Adrenal gland (tissue), 12 donors: ENCODE data around the gene ZBTB2. TPM values are rescaled to one million over a fixed set of nuclear protein-coding genes. Genes with fewer than 3 reads are reported as not detected.

Source experiments
- DNase-seq, 7 donors: peaks; one replicate each; pipeline ENCODE4 v3.0.0-alpha.2; 2019 to 2020
- H3K27ac ChIP-seq, 5 donors: fragments of 200-600 bp; sonication (generic) in 4 of 5; 1 replicate in 3 of 5; 2 replicates in 2 of 5; pipeline versions ENCODE4 v1.5.1 to v1.8.0; 2016 to 2020; ENCODE audit warnings: mild to moderate bottlenecking in 1 of 5
- H3K27me3 ChIP-seq: fragments of 200-600 bp; 2 replicates; pipeline ENCODE4 v1.8.0; 2021
- H3K36me3 ChIP-seq, 2 donors: fragments of 200-600 bp; replicated peaks in 1 of 2; 1 replicate in 1 of 2; 2 replicates in 1 of 2; pipeline versions ENCODE4 v1.5.1 to v1.8.0; 2018 to 2022
- H3K4me1 ChIP-seq, 2 donors: fragments of 200-600 bp; replicated peaks in 1 of 2; 1 replicate in 1 of 2; 2 replicates in 1 of 2; pipeline versions ENCODE4 v1.5.1 to v1.8.0; 2018 to 2021
- H3K4me3 ChIP-seq, 4 donors: fragments of 200-600 bp; sonication (generic) in 3 of 4; one replicate each; pipeline ENCODE4 v1.5.1; 2016 to 2018
- H3K9me3 ChIP-seq, 3 donors: fragments of 200-600 bp; sonication (generic) in 1 of 3; replicated peaks in 1 of 3; 1 replicate in 2 of 3; 2 replicates in 1 of 3; pipeline versions ENCODE4 v1.5.1 to v1.8.0; 2016 to 2021
- POLR2A ChIP-seq, 2 donors: fragments of 450-650 bp; IDR thresholded peaks; one replicate each; pipeline ENCODE4 v1.6.1; 2017; ENCODE audit warnings: antibody characterized with exemption in 2 of 2, mild to moderate bottlenecking in 2 of 2, moderate library complexity in 1 of 2
- WGBS, 4 donors: extraction: QIAGEN DNeasy Blood & Tissue Kit in 2 of 4; methylation state at CpG; one replicate each; pipeline versions ENCODE4 v1.1.5 to v1.1.7; 2013 to 2017; 5-methylcytosine and 5-hydroxymethylcytosine counted together
- intact Hi-C, 2 donors: fragments of 100-400 bp; cut with DNase I; formaldehyde crosslinking; loops; one replicate each; pipeline versions ENCODE4 v1.14.1 to v1.15.0; 2022 to 2023
- polyA plus RNA-seq, 3 donors: library from polyadenylated mRNA; stranded (reverse); fragments of 200-250 nt in 2 of 3; fragments of 350-450 nt in 1 of 3; fragmentation: Illumina TruSeq in 1 of 3; extraction: RNeasy Lipid Tissue Mini Kit (QIAGEN cat#74804) in 1 of 3; gene quantifications; one replicate each; pipeline ENCODE4 v1.2.3, GENCODE V29; 2013 to 2014
- total RNA-seq, 9 donors: library from RNA; depleted of rRNA in 4 of 9; stranded (reverse); fragments of >200 nt in 4 of 9; fragments of 120-200 nt in 1 of 9; fragmentation: NEBNext Ultra II Directional in 1 of 9; extraction: Animal tissue kit (Norgen Biotek cat#: 25700) in 1 of 9; gene quantifications; one replicate each; pipeline versions ENCODE4 v1.1.0 to v1.2.4, GENCODE V29; 2013 to 2023
- TF ChIP-seq, protein P1 (sequence below), 6 experiments: fragments of 450-650 bp in 4 of 6; fragments of 200-600 bp in 2 of 6; sonication (generic) in 1 of 6; IDR thresholded peaks; 1 replicate in 5 of 6; 2 replicates in 1 of 6; pipeline versions ENCODE4 v1.5.1 to v1.8.0; 2016 to 2021; ENCODE audit warnings: antibody characterized with exemption in 6 of 6, mild to moderate bottlenecking in 2 of 6, moderate library complexity in 1 of 6
- donor health status: healthy with polysubstance abuse.
- donor health status: Bipolar disorder and iron deficiency.
- donor health status: DM: yes; HTN: yes; CAD: no.
- donor health status: DM: no; HTN: no; CAD: no.
- donor health status: DM: no; HTN: no; CAD: no.
- donor health status: DM: yes; HTN: yes; CAD: no.

ZBTB2 gene
- total and polyA plus RNA-seq, 12 donors = 4.9 to 11.3 (median 8.6) TPM

- H3K4me3 ChIP-seq = peak overlapping the region in 2 of 4 donors; percentile 29 to 54
- WGBS, 4 donors = 2 to 7% (median 5%) methylated on average over 13 to 46 of the region's 46 CpGs
- H3K36me3 ChIP-seq = no peaks in the 10 kb centered on the region
- peaks cover 4 to 24% of the 10 kb centered on the region in 2 donors for H3K4me1 ChIP-seq
- H3K27me3 ChIP-seq = no peaks in the 10 kb centered on the region
- no peaks in the 10 kb centered on the region for H3K9me3 ChIP-seq
- intact Hi-C loops = loop anchor here (2.0 to 5.0 kb wide), 3 partner anchors 313 to 433 kb away; no protein-coding TSS in a partner anchor
- DNase-seq = peak; percentile 32 to 76 (median 53)
- peak overlapping the region in 4 of 5 donors; percentile 30 to 68 (median 50) for H3K27ac ChIP-seq
- TF ChIP-seq, protein P1, sequence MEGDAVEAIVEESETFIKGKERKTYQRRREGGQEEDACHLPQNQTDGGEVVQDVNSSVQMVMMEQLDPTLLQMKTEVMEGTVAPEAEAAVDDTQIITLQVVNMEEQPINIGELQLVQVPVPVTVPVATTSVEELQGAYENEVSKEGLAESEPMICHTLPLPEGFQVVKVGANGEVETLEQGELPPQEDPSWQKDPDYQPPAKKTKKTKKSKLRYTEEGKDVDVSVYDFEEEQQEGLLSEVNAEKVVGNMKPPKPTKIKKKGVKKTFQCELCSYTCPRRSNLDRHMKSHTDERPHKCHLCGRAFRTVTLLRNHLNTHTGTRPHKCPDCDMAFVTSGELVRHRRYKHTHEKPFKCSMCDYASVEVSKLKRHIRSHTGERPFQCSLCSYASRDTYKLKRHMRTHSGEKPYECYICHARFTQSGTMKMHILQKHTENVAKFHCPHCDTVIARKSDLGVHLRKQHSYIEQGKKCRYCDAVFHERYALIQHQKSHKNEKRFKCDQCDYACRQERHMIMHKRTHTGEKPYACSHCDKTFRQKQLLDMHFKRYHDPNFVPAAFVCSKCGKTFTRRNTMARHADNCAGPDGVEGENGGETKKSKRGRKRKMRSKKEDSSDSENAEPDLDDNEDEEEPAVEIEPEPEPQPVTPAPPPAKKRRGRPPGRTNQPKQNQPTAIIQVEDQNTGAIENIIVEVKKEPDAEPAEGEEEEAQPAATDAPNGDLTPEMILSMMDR (IDR thresholded peaks at IDR 0.05) = no peak
- no peak for TF ChIP-seq POLR2A (IDR thresholded peaks at IDR 0.05)
Measured at GRCh38 chr6:151325075-151326050, 66.0 kb downstream of the ZBTB2 start.

DNA sequence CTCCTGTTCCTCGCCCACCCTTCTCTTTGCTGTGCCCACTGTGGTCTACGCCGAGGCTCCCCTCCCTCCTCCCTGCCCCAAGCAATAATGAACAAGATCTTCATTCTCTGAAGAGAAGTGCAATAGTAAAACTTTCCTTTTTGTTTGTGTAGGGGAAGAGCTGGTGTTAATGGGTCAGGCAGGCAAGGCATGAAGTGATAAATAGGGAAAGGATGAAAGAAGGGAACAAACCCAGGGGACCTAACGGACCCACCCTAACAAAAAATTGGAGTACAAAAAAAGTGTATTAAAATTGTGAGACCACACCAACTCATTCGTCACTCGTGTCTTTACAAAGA lies 66.9 kb downstream of the ZBTB2 start:
- H3K4me3 ChIP-seq = no peak overlapping the region
- WGBS, 4 donors = 31 to 32% (median 31%) methylated on average over 6 of the region's 6 CpGs
- no peaks in the 10 kb centered on the region for H3K36me3 ChIP-seq
- no peaks in the 10 kb centered on the region for H3K9me3 ChIP-seq
- H3K27ac ChIP-seq = peak overlapping the region in 1 of 5 donors; percentile 66
- intact Hi-C loops = loop anchor here (2.0 to 5.0 kb wide), 3 partner anchors 312 to 432 kb away; no protein-coding TSS in a partner anchor
- no peak for DNase-seq
- H3K27me3 ChIP-seq = no peaks in the 10 kb centered on the region
- TF ChIP-seq POLR2A (IDR thresholded peaks at IDR 0.05) = no peak
- TF ChIP-seq, protein P1 (IDR thresholded peaks at IDR 0.05) = peak in 1 of 6 experiments; percentile 36
- peaks cover 4 to 24% of the 10 kb centered on the region in 2 donors for H3K4me1 ChIP-seq

- Histone ChIP-seq H3K9me3 (no peaks in the 10 kb centered on the region), H3K36me3 (no peaks in the 10 kb centered on the region), H3K4me3 (no peak overlapping the region), H3K27ac (peak overlapping the region in 2 of 5 donors; percentile 41 to 66), H3K27me3 (no peaks in the 10 kb centered on the region), H3K4me1 (peaks cover 4 to 24% of the 10 kb centered on the region in 2 donors)
- DNase-seq = peak; percentile 75 to 93 (median 80)
- WGBS, 4 donors = 15 to 20% (median 18%) methylated on average over 11 to 12 of the region's 12 CpGs
- intact Hi-C loops = loop anchor here (2.0 to 5.0 kb wide), 3 partner anchors 311 to 431 kb away; no protein-coding TSS in a partner anchor
- TF ChIP-seq, protein P1 (IDR thresholded peaks at IDR 0.05) = peak; percentile 94 to 98 (median 97)
- TF ChIP-seq POLR2A (IDR thresholded peaks at IDR 0.05) = no peak
Measured at GRCh38 chr6:151323791-151324487, 67.4 kb downstream of the ZBTB2 start.

DNA sequence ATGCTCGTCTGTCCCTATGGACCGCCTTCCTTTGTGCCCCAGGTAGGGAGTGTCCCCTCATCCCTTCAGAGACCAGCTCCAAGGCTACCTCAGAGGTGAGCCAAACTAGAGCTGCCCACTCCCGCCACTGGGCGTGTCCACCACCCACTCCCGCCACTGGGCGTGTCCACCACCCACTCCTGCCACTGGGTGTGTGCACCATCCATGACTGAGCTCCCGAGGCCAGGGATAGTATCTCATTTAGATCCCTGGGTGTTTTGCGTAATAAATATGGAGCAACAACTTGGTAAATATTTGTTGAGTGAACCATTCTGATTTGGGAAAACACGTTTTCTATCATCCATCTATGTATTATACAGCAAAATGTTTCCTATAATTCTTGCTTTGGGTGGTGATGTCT lies 68.8 kb downstream of the ZBTB2 start:
- TF ChIP-seq, protein P1 (IDR thresholded peaks at IDR 0.05) = no peak
- no peak for TF ChIP-seq POLR2A (IDR thresholded peaks at IDR 0.05)
- Histone ChIP-seq H3K27ac (no peak overlapping the region), H3K4me1 (peaks cover 4 to 24% of the 10 kb centered on the region in 2 donors), H3K36me3 (no peaks in the 10 kb centered on the region), H3K27me3 (no peaks in the 10 kb centered on the region), H3K4me3 (no peak overlapping the region), H3K9me3 (no peaks in the 10 kb centered on the region)
- DNase-seq = no peak
- WGBS, 4 donors = 78 to 90% (median 84%) methylated on average over 9 of the region's 9 CpGs
- intact Hi-C loops = loop anchor here in 1 of 2 donors (5.0 kb wide), 1 partner anchor 310 kb away; no protein-coding TSS in a partner anchor
